ENCODE data around the gene TPSB2.

- TF ChIP-seq CTCF (IDR thresholded peaks at IDR 0.05), result no peak
- TF ChIP-seq ZFX (IDR thresholded peaks at IDR 0.05; ENCODE audit: borderline replicate concordance), result no peak
Measured at GRCh38 chr16:1225051-1225451, 4.9 kb downstream of the TPSB2 start, which contains the start of gene TPSG1.
